Neural cell (in vitro differentiated cells): ENCODE measurements around the gene DNAH7. TPM values are rescaled to one million over a fixed set of nuclear protein-coding genes. Genes with fewer than 3 reads are reported as not detected.

ENCODE experiments used
- H2AFZ ChIP-seq: fragments of 200-600, 300-800 bp; sonication (generic), shearing (Covaris generic); 2 replicates; pipeline ENCODE4 v1.6.0; 2014; ENCODE audit warnings: low read depth, mild to moderate bottlenecking, antibody characterized with exemption, low read length, moderate library complexity
- H3F3A ChIP-seq: fragments of 200-600 bp; shearing (Covaris generic); 2 replicates; pipeline ENCODE4 v1.6.1; 2016; ENCODE audit warnings: mild to moderate bottlenecking, moderate library complexity, mixed read lengths, antibody characterized with exemption, low read length; ENCODE audit not compliant: insufficient read depth, poor library complexity, severe bottlenecking
- H3K27ac ChIP-seq: fragments of 200-600, 300-800 bp; sonication (generic), shearing (Covaris generic); 2 replicates; pipeline ENCODE4 v1.5.1; 2014; ENCODE audit warnings: mild to moderate bottlenecking, low read length, moderate library complexity
- H3K27me3 ChIP-seq: fragments of 300-800, 200-600 bp; sonication (generic), shearing (Covaris generic); 2 replicates; pipeline ENCODE4 v1.6.0; 2014; ENCODE audit warnings: mild to moderate bottlenecking, low read depth, low read length, moderate library complexity; ENCODE audit not compliant: insufficient read depth
- H3K36me3 ChIP-seq: fragments of 300-800, 200-600 bp; sonication (generic), shearing (Covaris generic); 2 replicates; pipeline ENCODE4 v1.5.1; 2014; ENCODE audit warnings: mild to moderate bottlenecking, antibody characterized with exemption, low read length, moderate library complexity; ENCODE audit not compliant: insufficient read depth
- H3K4me2 ChIP-seq: fragments of 300-800, 200-600 bp; sonication (generic), shearing (Covaris generic); 2 replicates; pipeline ENCODE4 v1.6.0; 2014; ENCODE audit warnings: mild to moderate bottlenecking, low read length
- H3K4me3 ChIP-seq: fragments of 300-800, 200-600 bp; sonication (generic), shearing (Covaris generic); 2 replicates; pipeline ENCODE4 v1.5.1; 2014; ENCODE audit warnings: mild to moderate bottlenecking, low read length, moderate library complexity
- H3K79me2 ChIP-seq: fragments of 200-600 bp; shearing (Covaris generic); replicated peaks from 2 replicates; pipeline ENCODE4 v1.6.0; 2014; ENCODE audit warnings: mild to moderate bottlenecking, low read length, moderate library complexity; ENCODE audit not compliant: insufficient read depth
- H3K9ac ChIP-seq: fragments of 300-800, 200-600 bp; sonication (generic), shearing (Covaris generic); 2 replicates; pipeline ENCODE4 v1.6.1; 2016; ENCODE audit warnings: mild to moderate bottlenecking, low read length, mixed read lengths
- H3K9me2 ChIP-seq: fragments of 200-600 bp; shearing (Covaris generic); 2 replicates; pipeline ENCODE4 v1.6.1; 2016; ENCODE audit warnings: mild to moderate bottlenecking, low read length, mixed read lengths; ENCODE audit not compliant: insufficient read depth
- H3K9me3 ChIP-seq: fragments of 200-600, 300-800 bp; sonication (generic), shearing (Covaris generic); 2 replicates; pipeline ENCODE4 v1.6.1; 2016; ENCODE audit warnings: mild to moderate bottlenecking, mixed run types, low read length, moderate library complexity, mixed read lengths
- H4K20me1 ChIP-seq: fragments of 200-600 bp; shearing (Covaris generic); 2 replicates; pipeline ENCODE4 v1.6.1; 2016; ENCODE audit warnings: mild to moderate bottlenecking, mixed run types; ENCODE audit not compliant: insufficient read depth
- EP300 ChIP-seq: fragments of 450-650 bp; conservative IDR thresholded peaks from 2 replicates; pipeline ENCODE4 v1.6.1; 2014; ENCODE audit warnings: antibody characterized with exemption, mild to moderate bottlenecking, moderate library complexity; ENCODE audit not compliant: poor library complexity, severe bottlenecking
- EZH2 ChIP-seq: fragments of 200-600, 300-800 bp; shearing (Covaris generic), sonication (generic); IDR thresholded peaks from 2 replicates; pipeline ENCODE4 v1.6.1; 2014; ENCODE audit warnings: antibody characterized with exemption, low read length, borderline replicate concordance, mild to moderate bottlenecking; ENCODE audit not compliant: insufficient read depth, poor library complexity, severe bottlenecking
- MXI1 ChIP-seq: fragments of 450-650 bp; conservative IDR thresholded peaks from 2 replicates; pipeline ENCODE4 v1.6.1; 2014; ENCODE audit warnings: antibody characterized with exemption, mild to moderate bottlenecking; ENCODE audit not compliant: poor library complexity, severe bottlenecking
- POLR2AphosphoS5 ChIP-seq: IDR thresholded peaks from 2 replicates; pipeline ENCODE4 v1.6.1; 2012
- RAD21 ChIP-seq: fragments of 450-650 bp; conservative IDR thresholded peaks from 2 replicates; pipeline ENCODE4 v1.6.1; 2014; ENCODE audit warnings: antibody characterized with exemption, mild to moderate bottlenecking, moderate library complexity
- SMC3 ChIP-seq: fragments of 450-650 bp; conservative IDR thresholded peaks from 2 replicates; pipeline ENCODE4 v1.6.1; 2014; ENCODE audit warnings: antibody characterized with exemption, mild to moderate bottlenecking, moderate library complexity; ENCODE audit not compliant: poor library complexity
- TAF1 ChIP-seq: IDR thresholded peaks from 2 replicates; pipeline ENCODE4 v1.6.1; 2012; ENCODE audit warnings: low read depth
- polyA plus RNA-seq: library from polyadenylated mRNA; depleted of rRNA; stranded (reverse); fragments of >200 nt; gene quantifications from 2 replicates; pipeline ENCODE4 v1.2.3, GENCODE V29; 2014
- TF ChIP-seq, protein P1 (sequence below): fragments of 450-650 bp; IDR thresholded peaks from 2 replicates; pipeline ENCODE4 v1.5.1; 2014; ENCODE audit warnings: antibody characterized with exemption, mild to moderate bottlenecking, moderate library complexity; ENCODE audit not compliant: poor library complexity, severe bottlenecking
- TF ChIP-seq, protein P2 (sequence below): IDR thresholded peaks from 2 replicates; pipeline ENCODE4 v1.6.1; 2012; ENCODE audit warnings: borderline replicate concordance

The DNAH7 gene
- polyA plus RNA-seq, 1 donor from 2014 or later: 0.67 TPM

- H3K9ac ChIP-seq: no peak overlapping the region
- no peak overlapping the region for H3K4me2 ChIP-seq
- H3K9me2 ChIP-seq: no peaks in the 10 kb centered on the region
- TF ChIP-seq POLR2AphosphoS5 (no peak), MXI1 (no peak), EP300 (no peak), SMC3 (peak; percentile 65), TAF1 (no peak), EZH2 (no peak), RAD21 (peak; percentile 63)
- TF ChIP-seq, protein P1, sequence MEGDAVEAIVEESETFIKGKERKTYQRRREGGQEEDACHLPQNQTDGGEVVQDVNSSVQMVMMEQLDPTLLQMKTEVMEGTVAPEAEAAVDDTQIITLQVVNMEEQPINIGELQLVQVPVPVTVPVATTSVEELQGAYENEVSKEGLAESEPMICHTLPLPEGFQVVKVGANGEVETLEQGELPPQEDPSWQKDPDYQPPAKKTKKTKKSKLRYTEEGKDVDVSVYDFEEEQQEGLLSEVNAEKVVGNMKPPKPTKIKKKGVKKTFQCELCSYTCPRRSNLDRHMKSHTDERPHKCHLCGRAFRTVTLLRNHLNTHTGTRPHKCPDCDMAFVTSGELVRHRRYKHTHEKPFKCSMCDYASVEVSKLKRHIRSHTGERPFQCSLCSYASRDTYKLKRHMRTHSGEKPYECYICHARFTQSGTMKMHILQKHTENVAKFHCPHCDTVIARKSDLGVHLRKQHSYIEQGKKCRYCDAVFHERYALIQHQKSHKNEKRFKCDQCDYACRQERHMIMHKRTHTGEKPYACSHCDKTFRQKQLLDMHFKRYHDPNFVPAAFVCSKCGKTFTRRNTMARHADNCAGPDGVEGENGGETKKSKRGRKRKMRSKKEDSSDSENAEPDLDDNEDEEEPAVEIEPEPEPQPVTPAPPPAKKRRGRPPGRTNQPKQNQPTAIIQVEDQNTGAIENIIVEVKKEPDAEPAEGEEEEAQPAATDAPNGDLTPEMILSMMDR: peak; percentile 68
- TF ChIP-seq, protein P2, sequence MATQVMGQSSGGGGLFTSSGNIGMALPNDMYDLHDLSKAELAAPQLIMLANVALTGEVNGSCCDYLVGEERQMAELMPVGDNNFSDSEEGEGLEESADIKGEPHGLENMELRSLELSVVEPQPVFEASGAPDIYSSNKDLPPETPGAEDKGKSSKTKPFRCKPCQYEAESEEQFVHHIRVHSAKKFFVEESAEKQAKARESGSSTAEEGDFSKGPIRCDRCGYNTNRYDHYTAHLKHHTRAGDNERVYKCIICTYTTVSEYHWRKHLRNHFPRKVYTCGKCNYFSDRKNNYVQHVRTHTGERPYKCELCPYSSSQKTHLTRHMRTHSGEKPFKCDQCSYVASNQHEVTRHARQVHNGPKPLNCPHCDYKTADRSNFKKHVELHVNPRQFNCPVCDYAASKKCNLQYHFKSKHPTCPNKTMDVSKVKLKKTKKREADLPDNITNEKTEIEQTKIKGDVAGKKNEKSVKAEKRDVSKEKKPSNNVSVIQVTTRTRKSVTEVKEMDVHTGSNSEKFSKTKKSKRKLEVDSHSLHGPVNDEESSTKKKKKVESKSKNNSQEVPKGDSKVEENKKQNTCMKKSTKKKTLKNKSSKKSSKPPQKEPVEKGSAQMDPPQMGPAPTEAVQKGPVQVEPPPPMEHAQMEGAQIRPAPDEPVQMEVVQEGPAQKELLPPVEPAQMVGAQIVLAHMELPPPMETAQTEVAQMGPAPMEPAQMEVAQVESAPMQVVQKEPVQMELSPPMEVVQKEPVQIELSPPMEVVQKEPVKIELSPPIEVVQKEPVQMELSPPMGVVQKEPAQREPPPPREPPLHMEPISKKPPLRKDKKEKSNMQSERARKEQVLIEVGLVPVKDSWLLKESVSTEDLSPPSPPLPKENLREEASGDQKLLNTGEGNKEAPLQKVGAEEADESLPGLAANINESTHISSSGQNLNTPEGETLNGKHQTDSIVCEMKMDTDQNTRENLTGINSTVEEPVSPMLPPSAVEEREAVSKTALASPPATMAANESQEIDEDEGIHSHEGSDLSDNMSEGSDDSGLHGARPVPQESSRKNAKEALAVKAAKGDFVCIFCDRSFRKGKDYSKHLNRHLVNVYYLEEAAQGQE: no peak
- no peaks in the 10 kb centered on the region for H3K27me3 ChIP-seq
- H4K20me1 ChIP-seq: no peaks in the 10 kb centered on the region
- H3K79me2 ChIP-seq: no peaks in the 10 kb centered on the region
- H3K4me3 ChIP-seq: no peak overlapping the region
- H3F3A ChIP-seq: no peaks in the 10 kb centered on the region
- no peaks in the 10 kb centered on the region for H3K9me3 ChIP-seq
- H3K36me3 ChIP-seq: no peaks in the 10 kb centered on the region
- H2AFZ ChIP-seq: no peak overlapping the region
- H3K27ac ChIP-seq: no peak overlapping the region
These were observed 2.1 kb downstream of the DNAH7 start for GRCh38 chr2:196066291-196067087.

- Histone ChIP-seq H3K36me3 (no peaks in the 10 kb centered on the region), H3K4me2 (no peak overlapping the region), H3K27me3 (no peaks in the 10 kb centered on the region), H3K9me3 (no peaks in the 10 kb centered on the region), H2AFZ (no peak overlapping the region), H4K20me1 (no peaks in the 10 kb centered on the region), H3K4me3 (no peak overlapping the region), H3K9ac (no peak overlapping the region), H3K9me2 (no peaks in the 10 kb centered on the region), H3K27ac (no peak overlapping the region), H3K79me2 (no peaks in the 10 kb centered on the region), H3F3A (no peaks in the 10 kb centered on the region)
- TF ChIP-seq, protein P2: no peak
- no peak for TF ChIP-seq POLR2AphosphoS5
- no peak for TF ChIP-seq SMC3
- TF ChIP-seq MXI1: no peak
- TF ChIP-seq EP300: no peak
- TF ChIP-seq TAF1: no peak
- no peak for TF ChIP-seq RAD21
- TF ChIP-seq, protein P1: no peak
- no peak for TF ChIP-seq EZH2
These were observed 4.9 kb downstream of the DNAH7 start for GRCh38 chr2:196063773-196064172.
